Fibroblast of lung (primary cell): ENCODE results near the gene MRPL14. TPM values are rescaled to one million over a fixed set of nuclear protein-coding genes. Genes with fewer than 3 reads are reported as not detected.

Experiments used
- DNase-seq, 2 donors: peaks; one replicate each; pipeline versions ENCODE4 v3.0.0 to v3.0.0-alpha.2; 2010; ENCODE audit warnings: low read depth in 2 of 2
- H2AFZ ChIP-seq: 2 replicates; pipeline ENCODE4 v1.5.1; 2012; ENCODE audit warnings: low read length, control low read depth, inconsistent platforms
- H3K27ac ChIP-seq: 2 replicates; pipeline ENCODE4 v1.5.1; 2011; ENCODE audit warnings: low read length, control low read depth; ENCODE audit not compliant: insufficient read depth
- H3K27me3 ChIP-seq: 2 replicates; pipeline ENCODE4 v1.5.1; 2011; ENCODE audit warnings: mild to moderate bottlenecking, low read length; ENCODE audit not compliant: control insufficient read depth, insufficient read depth
- H3K36me3 ChIP-seq: 2 replicates; pipeline ENCODE4 v1.5.1; 2011; ENCODE audit warnings: low read length; ENCODE audit not compliant: control insufficient read depth, insufficient read depth
- H3K4me1 ChIP-seq: 2 replicates; pipeline ENCODE4 v1.5.1; 2011; ENCODE audit warnings: low read length; ENCODE audit not compliant: control insufficient read depth, insufficient read depth; ENCODE audit errors: extremely low read depth
- H3K4me2 ChIP-seq: 2 replicates; pipeline ENCODE4 v1.5.1; 2011; ENCODE audit warnings: low read length, control low read depth; ENCODE audit not compliant: insufficient read depth; ENCODE audit errors: extremely low read depth
- H3K4me3 ChIP-seq, 4 experiments: fragments of 200-600 bp in 1 of 4; sonication (generic) in 1 of 4; replicated peaks in 1 of 4; 2 replicates each; pipeline ENCODE4 v1.5.1; 2011 to 2016; ENCODE audit warnings: low read length in 4 of 4, low read depth in 3 of 4, mild to moderate bottlenecking in 3 of 4, control low read depth in 2 of 4, inconsistent platforms in 1 of 4, mixed read lengths in 1 of 4; ENCODE audit not compliant: insufficient read depth in 1 of 4; ENCODE audit errors: control extremely low read depth in 1 of 4
- H3K79me2 ChIP-seq: 2 replicates; pipeline ENCODE4 v1.5.1; 2012; ENCODE audit warnings: mild to moderate bottlenecking, low read length, inconsistent platforms; ENCODE audit not compliant: control insufficient read depth, insufficient read depth
- H3K9ac ChIP-seq: 2 replicates; pipeline ENCODE4 v1.5.1; 2011; ENCODE audit warnings: mild to moderate bottlenecking, low read length, control low read depth; ENCODE audit not compliant: insufficient read depth
- H3K9me3 ChIP-seq: 2 replicates; pipeline ENCODE4 v1.5.1; 2012; ENCODE audit warnings: low read depth, low read length; ENCODE audit not compliant: control insufficient read depth, insufficient read depth
- H4K20me1 ChIP-seq: 2 replicates; pipeline ENCODE4 v1.5.1; 2011; ENCODE audit warnings: low read length; ENCODE audit not compliant: control insufficient read depth, insufficient read depth; ENCODE audit errors: extremely low read depth
- EZH2 ChIP-seq: IDR thresholded peaks from 2 replicates; pipeline ENCODE4 v1.5.1; 2012; ENCODE audit warnings: low read length, control low read depth, mild to moderate bottlenecking; ENCODE audit errors: missing control alignments
- polyA plus RNA-seq, 2 donors: library from polyadenylated mRNA; depleted of rRNA in 1 of 2; stranded (reverse) in 1 of 2; unstranded in 1 of 2; fragments of >200 nt; gene quantifications; 2 replicates each; pipeline ENCODE4 v1.2.1, GENCODE V29; 2011 to 2012; ENCODE audit warnings: missing spikeins in 1 of 2
- total RNA-seq: library from RNA; depleted of rRNA; stranded (reverse); fragments of >200 nt; gene quantifications from 2 replicates; pipeline ENCODE4 v1.2.1, GENCODE V29; 2014
- TF ChIP-seq, protein P1 (sequence below), 2 donors: IDR thresholded peaks in 1 of 2; conservative IDR thresholded peaks in 1 of 2; 1 replicate in 1 of 2; 2 replicates in 1 of 2; pipeline ENCODE4 v1.5.1; 2011 to 2012; ENCODE audit warnings: low read length in 2 of 2, control low read depth in 1 of 2, inconsistent platforms in 1 of 2, low read depth in 1 of 2, mild to moderate bottlenecking in 1 of 2

MRPL14 gene
- total and polyA plus RNA-seq, 2 donors (not counting 1 experiment from before 2014, with no cell fraction given) = 36.2 to 60.6 TPM

DNA sequence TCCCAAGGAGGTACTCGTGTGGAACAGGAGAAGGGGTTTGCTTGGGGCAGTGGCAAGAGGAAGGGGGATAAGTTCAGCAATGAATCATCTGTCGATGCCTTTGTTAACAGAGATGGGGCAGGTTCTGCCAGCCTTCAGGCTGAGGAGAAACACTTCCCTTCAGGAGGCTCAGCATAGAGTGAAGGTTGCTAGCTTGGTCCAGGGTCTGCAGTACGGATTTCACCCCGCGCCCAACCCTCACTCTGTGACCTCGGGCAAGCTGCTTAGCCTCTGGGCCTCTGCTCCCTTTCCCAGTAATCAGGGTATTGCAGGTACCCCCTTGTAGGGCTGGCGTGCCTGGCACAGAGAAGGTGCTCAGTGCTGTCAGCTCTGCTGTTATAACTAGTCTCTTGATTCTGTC lies 38.9 kb upstream of the MRPL14 start:
- Histone ChIP-seq H3K27ac (no peak overlapping the region), H3K9me3 (no peaks in the 10 kb centered on the region), H3K27me3 (peaks cover 11% of the 10 kb centered on the region), H3K4me3 (no peak overlapping the region), H3K36me3 (no peaks in the 10 kb centered on the region), H3K9ac (no peak overlapping the region), H4K20me1 (no peaks in the 10 kb centered on the region), H3K79me2 (no peaks in the 10 kb centered on the region), H2AFZ (no peak overlapping the region), H3K4me2 (no peak overlapping the region), H3K4me1 (no peaks in the 10 kb centered on the region)
- DNase-seq = no peak
- TF ChIP-seq, protein P1, sequence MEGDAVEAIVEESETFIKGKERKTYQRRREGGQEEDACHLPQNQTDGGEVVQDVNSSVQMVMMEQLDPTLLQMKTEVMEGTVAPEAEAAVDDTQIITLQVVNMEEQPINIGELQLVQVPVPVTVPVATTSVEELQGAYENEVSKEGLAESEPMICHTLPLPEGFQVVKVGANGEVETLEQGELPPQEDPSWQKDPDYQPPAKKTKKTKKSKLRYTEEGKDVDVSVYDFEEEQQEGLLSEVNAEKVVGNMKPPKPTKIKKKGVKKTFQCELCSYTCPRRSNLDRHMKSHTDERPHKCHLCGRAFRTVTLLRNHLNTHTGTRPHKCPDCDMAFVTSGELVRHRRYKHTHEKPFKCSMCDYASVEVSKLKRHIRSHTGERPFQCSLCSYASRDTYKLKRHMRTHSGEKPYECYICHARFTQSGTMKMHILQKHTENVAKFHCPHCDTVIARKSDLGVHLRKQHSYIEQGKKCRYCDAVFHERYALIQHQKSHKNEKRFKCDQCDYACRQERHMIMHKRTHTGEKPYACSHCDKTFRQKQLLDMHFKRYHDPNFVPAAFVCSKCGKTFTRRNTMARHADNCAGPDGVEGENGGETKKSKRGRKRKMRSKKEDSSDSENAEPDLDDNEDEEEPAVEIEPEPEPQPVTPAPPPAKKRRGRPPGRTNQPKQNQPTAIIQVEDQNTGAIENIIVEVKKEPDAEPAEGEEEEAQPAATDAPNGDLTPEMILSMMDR (conservative IDR thresholded peaks at IDR 0.05 in 1 of 2, IDR thresholded peaks at IDR 0.05 in 1 of 2; ENCODE audit: low read depth in 1 of 2, low read length in 2 of 2) = no peak
- no peak for TF ChIP-seq EZH2

DNA sequence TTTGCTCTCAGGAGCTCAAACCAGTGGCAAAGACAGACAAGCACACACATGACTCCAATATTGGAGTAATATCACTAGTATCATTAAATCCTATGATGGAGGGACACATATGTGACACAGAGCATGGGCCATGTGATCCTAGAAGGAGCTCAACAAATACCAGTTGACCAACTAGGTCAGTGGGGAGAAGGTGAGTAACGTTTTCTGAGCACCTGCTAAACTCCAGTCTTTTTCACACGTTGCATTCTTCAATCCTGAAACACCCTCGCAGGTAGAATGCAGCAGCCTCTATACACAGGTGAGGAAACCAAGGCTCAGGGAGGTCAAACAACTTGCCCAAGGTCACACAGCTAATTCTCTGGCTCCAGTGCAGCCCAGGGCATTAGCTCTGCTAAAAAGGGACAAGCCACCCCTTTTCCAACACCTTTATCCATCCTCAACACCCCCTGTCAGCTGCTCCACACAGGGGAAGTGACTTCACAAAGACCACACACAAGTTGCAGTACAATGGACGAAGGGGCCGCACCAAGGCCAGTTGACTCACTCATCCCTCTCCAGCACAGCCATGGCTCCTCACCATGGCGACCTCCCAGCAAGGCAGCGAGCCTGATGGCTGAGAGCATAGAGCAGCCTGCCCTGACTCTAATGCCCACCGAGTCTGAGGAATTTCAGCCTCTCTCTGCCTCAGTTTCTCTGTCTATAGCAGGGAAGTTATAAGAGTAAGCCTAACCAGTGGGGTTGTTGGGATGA lies 35.8 kb upstream of the MRPL14 start:
- no peaks in the 10 kb centered on the region for H3K4me1 ChIP-seq
- no peak overlapping the region for H3K4me3 ChIP-seq
- no peak overlapping the region for H3K9ac ChIP-seq
- H3K9me3 ChIP-seq = no peaks in the 10 kb centered on the region
- H3K79me2 ChIP-seq = no peaks in the 10 kb centered on the region
- no peak overlapping the region for H3K27ac ChIP-seq
- no peak for TF ChIP-seq EZH2
- TF ChIP-seq, protein P1 (conservative IDR thresholded peaks at IDR 0.05 in 1 of 2, IDR thresholded peaks at IDR 0.05 in 1 of 2; ENCODE audit: low read depth in 1 of 2, low read length in 2 of 2) = no peak
- H3K36me3 ChIP-seq = no peaks in the 10 kb centered on the region
- H4K20me1 ChIP-seq = no peaks in the 10 kb centered on the region
- H3K4me2 ChIP-seq = no peak overlapping the region
- no peak overlapping the region for H2AFZ ChIP-seq
- DNase-seq = peak in 1 of 2 donors; percentile 14
- H3K27me3 ChIP-seq = peaks cover 5% of the 10 kb centered on the region

DNA sequence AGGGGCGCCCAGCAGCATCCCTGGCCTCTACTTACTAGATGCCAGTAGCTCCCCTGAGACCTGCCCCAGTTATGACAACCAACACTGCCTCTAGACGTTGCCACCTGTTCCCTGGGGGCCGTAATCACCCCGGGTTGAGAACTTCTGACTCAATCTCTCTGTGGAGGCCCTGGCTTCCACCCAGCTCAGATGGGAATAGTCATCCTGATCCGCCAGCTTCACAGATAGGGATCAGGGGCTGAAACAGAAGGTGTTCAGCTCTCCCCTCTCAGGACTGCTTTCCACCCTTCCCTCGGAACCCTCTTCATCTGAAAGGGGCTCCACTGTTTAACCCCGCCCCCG lies 34.7 kb upstream of the MRPL14 start:
- H3K9me3 ChIP-seq = no peaks in the 10 kb centered on the region
- H3K36me3 ChIP-seq = no peaks in the 10 kb centered on the region
- H4K20me1 ChIP-seq = no peaks in the 10 kb centered on the region
- H3K4me3 ChIP-seq = no peak overlapping the region
- no peaks in the 10 kb centered on the region for H3K79me2 ChIP-seq
- H3K27ac ChIP-seq = no peak overlapping the region
- no peak overlapping the region for H3K4me2 ChIP-seq
- DNase-seq = peak; percentile 8 to 59
- no peak overlapping the region for H3K9ac ChIP-seq
- H3K4me1 ChIP-seq = no peaks in the 10 kb centered on the region
- H3K27me3 ChIP-seq = peaks cover 5% of the 10 kb centered on the region
- H2AFZ ChIP-seq = no peak overlapping the region
- no peak for TF ChIP-seq EZH2
- TF ChIP-seq, protein P1 (conservative IDR thresholded peaks at IDR 0.05 in 1 of 2, IDR thresholded peaks at IDR 0.05 in 1 of 2; ENCODE audit: low read depth in 1 of 2, low read length in 2 of 2) = no peak
